KOPT-K1 (cell line): ENCODE data around the gene DGKG.

ENCODE experiments used
- H3K27ac ChIP-seq: fragments of 200-600 bp; sonication (generic); 2 replicates; pipeline ENCODE4 v1.5.1; 2016; ENCODE audit warnings: antibody characterized with exemption, mild to moderate bottlenecking, low read depth, low read length; ENCODE audit not compliant: poor library complexity, severe bottlenecking
- H3K36me3 ChIP-seq: fragments of 200-600 bp; sonication (generic); 2 replicates; pipeline ENCODE4 v1.5.1; 2017; ENCODE audit warnings: antibody characterized with exemption, mild to moderate bottlenecking, low read length, moderate library complexity; ENCODE audit not compliant: insufficient read depth
- H3K9me3 ChIP-seq: fragments of 200-600 bp; sonication (generic); 2 replicates; pipeline ENCODE4 v1.5.1; 2017; ENCODE audit warnings: antibody characterized with exemption, low read length, mild to moderate bottlenecking; ENCODE audit not compliant: insufficient read depth, poor library complexity, severe bottlenecking

DGKG gene

GRCh38 chr3:186210852-186211500 is 151.1 kb downstream of the DGKG start:
- Histone ChIP-seq H3K36me3 (no peaks in the 10 kb centered on the region), H3K27ac (no peak overlapping the region), H3K9me3 (no peaks in the 10 kb centered on the region)

- Histone ChIP-seq H3K27ac (peak overlapping the region; percentile 28), H3K9me3 (no peaks in the 10 kb centered on the region)
These were observed 152.0 kb downstream of the DGKG start for GRCh38 chr3:186209810-186210752.

GRCh38 chr3:186208296-186208989 is 153.6 kb downstream of the DGKG start:
- Histone ChIP-seq H3K27ac (no peak overlapping the region), H3K36me3 (no peaks in the 10 kb centered on the region), H3K9me3 (no peaks in the 10 kb centered on the region)

More at GRCh38 chr3:186209810-186210752, 152.0 kb downstream of the DGKG start:
- H3K36me3 ChIP-seq, result no peaks in the 10 kb centered on the region

GRCh38 chr3:186207515-186207914 is 154.5 kb downstream of the DGKG start:
- H3K36me3 ChIP-seq, result no peaks in the 10 kb centered on the region
- no peak overlapping the region for H3K27ac ChIP-seq
- H3K9me3 ChIP-seq, result no peaks in the 10 kb centered on the region

GRCh38 chr3:186200726-186201125 is 161.3 kb downstream of the DGKG start:
- no peak overlapping the region for H3K27ac ChIP-seq
- no peaks in the 10 kb centered on the region for H3K9me3 ChIP-seq
- H3K36me3 ChIP-seq, result no peaks in the 10 kb centered on the region

- H3K36me3 ChIP-seq, result no peaks in the 10 kb centered on the region
- no peak overlapping the region for H3K27ac ChIP-seq
- no peaks in the 10 kb centered on the region for H3K9me3 ChIP-seq
These were observed 163.6 kb downstream of the DGKG start for GRCh38 chr3:186198442-186198841.

- no peak overlapping the region for H3K27ac ChIP-seq
- no peaks in the 10 kb centered on the region for H3K9me3 ChIP-seq
- H3K36me3 ChIP-seq, result no peaks in the 10 kb centered on the region
These were observed 167.6 kb downstream of the DGKG start for GRCh38 chr3:186194451-186194811.

- H3K27ac ChIP-seq, result no peak overlapping the region
- no peaks in the 10 kb centered on the region for H3K36me3 ChIP-seq
- H3K9me3 ChIP-seq, result no peaks in the 10 kb centered on the region
These were observed 168.2 kb downstream of the DGKG start for GRCh38 chr3:186193534-186194450.

- H3K36me3 ChIP-seq, result no peaks in the 10 kb centered on the region
- H3K27ac ChIP-seq, result no peak overlapping the region
- H3K9me3 ChIP-seq, result no peaks in the 10 kb centered on the region
These were observed 169.2 kb downstream of the DGKG start for GRCh38 chr3:186192823-186193222.

GRCh38 chr3:186189492-186189891 is 172.5 kb downstream of the DGKG start:
- H3K9me3 ChIP-seq, result no peaks in the 10 kb centered on the region
- no peak overlapping the region for H3K27ac ChIP-seq
- H3K36me3 ChIP-seq, result no peaks in the 10 kb centered on the region

GRCh38 chr3:186187401-186188275 is 174.4 kb downstream of the DGKG start:
- Histone ChIP-seq H3K36me3 (no peaks in the 10 kb centered on the region), H3K27ac (no peak overlapping the region)

GRCh38 chr3:186185194-186185787 is 176.7 kb downstream of the DGKG start:
- no peaks in the 10 kb centered on the region for H3K9me3 ChIP-seq
- H3K36me3 ChIP-seq, result no peaks in the 10 kb centered on the region
- H3K27ac ChIP-seq, result peak overlapping the region; percentile 44

More at GRCh38 chr3:186187401-186188275, 174.4 kb downstream of the DGKG start:
- H3K9me3 ChIP-seq, result no peaks in the 10 kb centered on the region

GRCh38 chr3:186184021-186184420 is 178.0 kb downstream of the DGKG start:
- Histone ChIP-seq H3K9me3 (no peaks in the 10 kb centered on the region), H3K36me3 (no peaks in the 10 kb centered on the region), H3K27ac (no peak overlapping the region)
